Umbilical cord (tissue), 2 donors: Measurements from ENCODE around the gene LY9. TPM values are rescaled to one million over a fixed set of nuclear protein-coding genes. Genes with fewer than 3 reads are reported as not detected.
A peak's percentile ranks its signal among the peaks of the same experiment; 100 is the strongest.

ENCODE experiments used
- DNase-seq: peaks from one replicate; pipeline ENCODE4 v3.0.0-alpha.2; 2015; ENCODE audit warnings: low spot score
- total RNA-seq: library from RNA; depleted of rRNA; stranded (reverse); fragments of >200 nt; gene quantifications from one replicate; pipeline ENCODE4 v1.2.3, GENCODE V29; 2014; ENCODE audit warnings: low replicate concordance; ENCODE audit not compliant: insufficient read depth

The LY9 gene
- total RNA-seq, 1 donor from 2014 or later, result 11.6 TPM

DNA sequence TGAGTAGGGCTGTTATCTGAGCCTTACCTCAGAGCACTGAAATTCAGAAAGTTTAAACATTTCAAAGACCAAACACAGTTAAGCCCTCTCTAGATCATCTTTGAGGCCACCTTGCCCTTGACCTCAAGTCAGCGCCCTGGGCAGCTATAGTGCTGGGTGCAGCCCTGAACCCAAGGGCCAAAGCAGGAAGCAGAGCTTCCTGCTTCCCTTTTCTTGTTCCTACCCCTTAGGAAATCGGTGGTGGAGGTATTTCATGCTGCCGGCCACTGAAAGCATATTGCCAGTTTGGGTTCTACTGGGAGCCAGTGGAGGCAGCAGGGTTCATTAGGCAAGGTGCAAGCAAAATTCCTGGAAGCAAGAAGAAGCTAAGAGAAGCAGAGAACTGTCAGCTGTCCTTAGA is 40.6 kb downstream of the LY9 start:
- no peak for DNase-seq

DNA sequence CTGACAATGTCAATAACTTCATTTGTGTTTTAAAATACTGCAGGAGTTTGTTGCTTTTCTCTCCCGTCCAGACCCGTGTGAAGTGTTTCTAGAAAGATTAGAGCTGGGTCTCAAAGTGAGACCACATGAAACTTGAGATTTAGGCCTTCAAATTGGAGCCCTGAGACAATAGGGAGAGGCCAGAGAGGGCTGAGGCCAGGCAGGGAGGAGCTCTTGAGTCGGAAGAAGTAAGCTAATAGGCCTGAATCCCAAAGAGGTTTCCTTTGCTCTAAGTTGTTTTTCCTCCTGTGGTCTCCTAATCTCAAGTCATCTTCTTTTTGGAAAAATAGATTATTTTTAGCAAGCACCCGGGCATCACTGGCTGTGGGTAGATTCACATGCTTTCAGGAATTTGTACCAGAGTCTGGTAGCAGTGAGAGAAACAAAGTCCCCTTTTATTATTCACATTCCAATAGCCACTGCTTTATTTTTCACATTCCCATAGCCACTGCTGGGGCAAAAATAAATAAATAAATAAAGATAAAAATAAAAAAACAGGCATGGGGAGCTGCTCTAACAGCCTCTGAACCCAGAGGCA is 41.1 kb downstream of the LY9 start:
- DNase-seq, result no peak

DNA sequence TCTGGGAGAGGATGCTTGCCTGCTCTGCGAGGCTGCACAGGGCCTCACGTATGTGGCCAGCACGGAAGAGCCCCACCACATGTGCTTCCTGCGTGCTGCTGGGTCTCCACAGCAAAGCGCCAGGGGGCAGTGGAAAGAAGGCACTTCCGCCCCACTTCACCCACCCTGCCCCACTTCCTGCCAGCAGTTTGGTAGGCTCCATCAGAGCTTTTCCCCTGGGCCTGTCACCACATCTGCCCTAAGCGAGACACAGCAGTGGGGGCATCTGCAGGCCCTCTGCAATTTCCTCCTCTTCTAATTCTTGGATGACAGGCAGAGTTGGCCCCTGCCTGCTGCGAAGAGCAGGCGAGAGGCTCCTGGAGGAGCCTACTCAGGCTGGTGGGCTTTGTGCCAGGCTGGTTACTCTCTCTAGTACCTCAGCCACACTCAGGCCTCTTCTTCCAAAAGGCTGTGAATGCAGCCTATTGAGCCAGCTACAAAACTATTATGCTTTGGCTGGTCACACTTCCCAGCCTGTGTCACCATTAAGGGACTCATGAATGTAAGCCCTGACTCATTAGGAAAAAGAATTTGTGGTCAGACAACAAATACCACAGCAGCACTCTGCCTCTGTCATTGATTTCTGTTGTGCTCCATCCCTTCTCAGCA is 41.7 kb downstream of the LY9 start:
- peak; percentile 28 for DNase-seq

GRCh38 chr1:160838888-160839287 is 42.9 kb downstream of the LY9 start:
- DNase-seq, result no peak

DNA sequence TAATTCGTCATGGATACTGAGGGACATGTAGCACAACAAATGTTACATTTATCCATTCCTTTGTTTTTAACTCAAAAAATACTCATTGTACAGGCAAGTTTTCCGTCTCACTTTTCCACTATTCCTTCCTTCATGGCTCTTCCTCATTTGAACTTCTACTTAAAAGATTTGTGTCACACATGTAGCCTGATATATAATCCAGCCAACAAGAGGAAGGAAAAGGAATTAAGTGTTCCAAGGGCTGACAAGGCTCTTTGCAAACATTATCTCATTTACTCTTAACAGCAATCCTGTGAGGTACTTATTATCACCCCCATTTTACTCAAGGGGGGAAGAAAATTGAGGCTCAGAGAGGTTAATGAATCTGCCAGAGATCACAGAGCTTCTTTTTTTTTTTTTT is 43.8 kb downstream of the LY9 start:
- no peak for DNase-seq

- DNase-seq, result no peak
These were observed 45.1 kb downstream of the LY9 start for GRCh38 chr1:160841079-160841478.

DNA sequence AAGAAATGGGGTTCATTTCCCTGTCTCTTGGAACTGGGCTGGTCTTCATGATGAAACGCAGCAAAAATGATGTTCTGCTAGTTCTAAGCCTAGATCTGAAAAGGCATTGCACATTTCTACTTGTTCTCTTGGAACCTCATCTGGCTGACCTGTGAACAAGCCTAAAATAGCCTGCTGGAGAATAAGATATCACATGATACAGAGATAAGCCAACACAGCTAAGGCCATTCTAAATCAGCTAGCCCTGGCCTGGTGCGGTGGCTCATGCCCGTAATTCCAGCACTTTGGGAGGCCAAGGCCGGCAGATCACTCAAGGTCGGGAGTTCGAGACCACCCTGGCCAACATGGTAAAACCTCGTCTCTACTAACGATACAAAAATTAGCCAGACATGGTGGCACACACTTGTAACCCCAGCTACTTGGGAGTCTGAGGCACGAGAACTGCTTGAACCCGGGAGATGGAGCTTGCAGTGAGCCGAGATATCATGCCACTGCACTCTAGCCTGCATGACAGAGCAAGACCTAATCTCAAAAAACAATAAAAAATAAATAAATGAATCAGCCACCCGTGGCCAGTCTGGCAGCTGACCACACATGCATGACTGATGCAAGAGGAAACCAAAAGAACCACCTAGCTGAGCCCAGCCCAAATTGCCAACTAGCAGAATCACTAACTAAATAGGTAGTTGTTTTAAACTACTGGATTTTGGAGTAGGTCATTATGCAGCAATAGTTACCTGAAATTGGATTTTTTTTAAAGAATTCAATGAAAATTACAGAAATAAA is 48.7 kb downstream of the LY9 start:
- no peak for DNase-seq

GRCh38 chr1:160846281-160846680 is 50.3 kb downstream of the LY9 start:
- no peak for DNase-seq

DNA sequence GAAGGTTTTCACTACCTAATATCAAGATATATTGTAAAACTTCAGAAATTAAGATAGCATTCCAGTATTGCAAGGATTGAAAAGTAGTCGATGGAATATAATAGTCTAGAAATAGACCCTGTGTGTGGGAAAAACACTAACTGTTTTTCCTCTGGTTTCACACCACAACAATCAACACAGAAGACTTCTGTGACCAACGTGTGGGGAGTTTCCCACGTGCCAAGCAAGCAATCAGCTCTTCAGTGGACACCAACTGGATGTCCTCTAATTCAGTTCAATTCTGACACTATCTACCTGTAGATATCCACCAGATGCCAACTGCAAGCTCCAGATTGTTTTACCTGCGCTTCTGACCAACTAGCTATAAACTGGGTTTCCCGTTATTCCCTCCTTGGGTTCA is 54.6 kb downstream of the LY9 start:
- DNase-seq, result no peak

DNA sequence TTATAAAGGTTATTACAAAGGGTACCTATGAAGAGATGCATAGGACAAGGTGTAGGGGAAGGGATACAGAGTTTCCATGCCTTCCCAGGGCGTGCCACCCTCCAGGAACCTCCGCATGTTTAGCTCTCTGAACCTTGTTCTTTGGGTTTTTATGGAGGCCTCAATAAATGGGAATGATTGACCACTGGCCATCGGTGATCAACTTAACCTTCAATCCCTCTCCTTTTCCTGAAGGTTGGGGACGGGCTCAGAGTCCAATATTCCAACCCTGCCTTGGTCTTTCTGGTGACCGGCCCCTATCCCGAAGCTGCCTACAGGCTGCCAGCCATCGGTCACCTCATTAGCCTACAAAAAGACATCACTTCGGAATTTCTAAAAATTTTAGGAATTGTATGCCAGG is 55.0 kb downstream of the LY9 start:
- no peak for DNase-seq

- no peak for DNase-seq
These were observed 57.0 kb downstream of the LY9 start for GRCh38 chr1:160853014-160853413.

DNA sequence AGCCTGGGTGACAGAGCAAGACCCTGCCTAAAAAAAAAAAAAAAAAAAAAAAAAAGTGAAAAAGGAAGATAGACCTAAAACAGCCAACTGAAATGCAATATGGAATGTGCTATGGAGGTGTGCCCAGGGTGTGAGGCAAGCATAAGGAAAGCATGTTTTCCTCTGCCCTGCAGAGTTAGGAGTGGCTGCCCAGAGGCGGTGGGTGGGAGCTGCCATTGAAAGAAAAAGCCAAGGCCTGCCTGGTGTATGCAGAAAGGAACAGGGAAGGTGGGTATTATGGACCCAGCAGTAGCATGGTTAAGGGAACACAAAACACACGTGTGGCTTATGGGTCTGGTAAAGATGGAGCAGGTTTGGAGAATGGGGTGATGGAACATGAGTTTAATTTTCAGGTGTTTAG is 57.8 kb downstream of the LY9 start:
- no peak for DNase-seq

DNA sequence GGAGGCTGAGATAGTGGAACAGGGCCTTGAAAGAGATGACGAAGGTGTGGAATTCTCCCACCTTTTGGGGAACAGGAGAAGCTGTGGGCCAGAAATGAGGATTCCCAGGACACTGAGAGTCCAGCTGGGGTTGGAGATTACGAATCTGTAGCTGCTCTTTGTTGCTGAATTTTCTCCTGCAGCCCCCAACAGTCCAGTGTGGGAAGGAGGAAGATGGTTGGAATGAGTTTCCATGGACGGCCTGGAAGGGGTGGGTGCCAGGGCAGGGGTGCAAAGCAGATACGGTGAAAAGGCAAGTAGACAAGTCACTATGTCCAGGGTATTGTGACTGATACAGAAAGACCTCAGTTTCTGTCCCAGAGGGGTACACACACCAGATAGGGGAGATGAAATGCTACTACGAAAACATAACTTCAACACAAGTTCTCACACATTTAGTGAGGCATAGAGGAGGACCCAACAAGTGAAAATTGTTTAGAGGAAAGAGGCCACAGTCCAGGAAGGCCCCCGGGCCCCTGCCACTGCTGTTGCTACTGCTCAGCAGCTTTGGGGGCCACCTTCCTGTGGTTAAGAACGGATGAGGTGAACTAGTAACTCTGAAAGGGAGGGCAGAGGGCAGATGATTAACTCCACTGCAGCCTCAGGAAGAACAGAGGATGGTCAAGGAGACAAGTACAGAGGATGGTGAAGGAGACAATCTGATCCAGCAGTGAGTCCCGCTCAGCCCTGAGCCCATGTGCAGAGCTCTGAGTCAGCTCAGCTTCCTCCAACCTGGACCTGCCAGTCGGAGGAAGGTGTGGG is 59.4 kb downstream of the LY9 start:
- no peak for DNase-seq

DNA sequence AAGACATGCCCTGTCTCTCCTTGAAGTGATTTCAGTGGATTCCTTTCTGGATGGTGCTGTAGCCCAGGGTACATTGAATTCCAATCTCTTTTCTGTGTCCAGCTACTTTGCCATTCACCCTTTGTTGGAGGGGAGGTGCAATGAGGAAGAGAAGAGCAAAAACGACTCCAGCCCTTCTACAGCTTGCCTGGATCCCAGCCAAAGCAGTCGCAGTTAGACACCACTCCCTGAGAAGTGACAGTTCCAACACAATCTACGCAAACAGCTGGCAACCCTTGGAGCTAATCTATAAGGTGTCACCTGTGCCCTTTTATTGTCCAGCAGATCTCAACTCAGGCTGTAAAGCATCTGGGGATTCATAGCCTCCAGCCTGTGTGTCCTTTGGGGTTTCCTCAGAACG is 62.1 kb downstream of the LY9 start:
- DNase-seq, result peak; percentile 17

GRCh38 chr1:160858507-160858906 is 62.5 kb downstream of the LY9 start:
- DNase-seq, result no peak

DNA sequence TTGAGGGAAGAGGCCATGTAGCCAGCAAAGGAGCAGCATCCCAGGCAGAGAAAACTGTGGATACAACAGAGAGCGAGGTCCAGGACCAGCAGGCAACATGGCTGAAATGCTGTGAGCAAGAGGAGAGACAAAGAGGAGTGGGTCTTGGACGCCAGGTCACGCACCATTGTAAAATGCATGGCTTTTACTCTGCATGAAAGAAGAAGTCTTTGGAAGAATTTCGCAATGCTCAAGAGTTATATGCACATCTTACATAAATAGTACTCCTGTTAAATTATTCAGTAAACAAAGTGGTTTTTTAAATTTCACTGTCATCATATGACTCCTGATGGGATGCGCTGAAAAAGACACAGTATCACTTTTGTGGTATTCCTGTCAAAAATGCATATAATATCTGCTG is 63.2 kb downstream of the LY9 start:
- no peak for DNase-seq

- DNase-seq, result no peak
These were observed 65.0 kb downstream of the LY9 start for GRCh38 chr1:160860840-160861505.

- peak; percentile 24 for DNase-seq
These were observed 66.5 kb downstream of the LY9 start, which contains the start of gene CD244 for GRCh38 chr1:160862203-160863060. Gene CD244, minus strand, starts transcription at chr1:160862887. Its CDS starts 210 bp downstream, at chr1:160862677.

GRCh38 chr1:160863061-160863773 is 67.2 kb downstream of the LY9 start:
- no peak for DNase-seq

- no peak for DNase-seq
These were observed 67.8 kb downstream of the LY9 start for GRCh38 chr1:160863774-160864131.
